NCI-H2227 (cell line): ENCODE data around the gene GPR108.
"Not testable (repeated sequence)": the region's sequence is repeated elsewhere in the genome, so short reads cannot be mapped to it uniquely, and the experiment has no call there.

Experiments
- DNase-seq: peaks from one replicate; lab custom pipeline; 2025; ENCODE audit not compliant: unreplicated experiment; lab: John Stamatoyannopoulos, UW

The GPR108 gene

GRCh38 chr19:6737284-6737872 lies at the start of gene GPR108:
Gene GPR108, minus strand, starts transcription at chr19:6737580. Its CDS starts 4 bp downstream, at chr19:6737576.
- peak; percentile 98 for DNase-seq

GRCh38 chr19:6779206-6779605 lies 41.8 kb upstream of the GPR108 start:
- DNase-seq: no peak

- DNase-seq: no peak
These were observed 41.0 kb upstream of the GPR108 start for GRCh38 chr19:6778386-6778785.

- DNase-seq: no peak
These were observed 40.1 kb upstream of the GPR108 start for GRCh38 chr19:6777434-6777833.

GRCh38 chr19:6776999-6777398 lies 39.6 kb upstream of the GPR108 start:
- DNase-seq: no peak

GRCh38 chr19:6776045-6776444 lies 38.7 kb upstream of the GPR108 start:
- DNase-seq: not testable (repeated sequence)

- DNase-seq: no peak
These were observed 37.7 kb upstream of the GPR108 start for GRCh38 chr19:6774821-6775707.

GRCh38 chr19:6773323-6773931 lies 36.0 kb upstream of the GPR108 start:
- DNase-seq: no peak

GRCh38 chr19:6772866-6773322 lies 35.5 kb upstream of the GPR108 start:
- DNase-seq: no peak

- no peak for DNase-seq
These were observed 34.9 kb upstream of the GPR108 start, which contains the start of gene VAV1 for GRCh38 chr19:6772028-6772865. Gene VAV1, plus strand, starts transcription at chr19:6772708. Its CDS starts 100 bp downstream, at chr19:6772808.

GRCh38 chr19:6771648-6772027 lies 34.3 kb upstream of the GPR108 start:
- not testable (repeated sequence) for DNase-seq

GRCh38 chr19:6769006-6769619 lies 31.7 kb upstream of the GPR108 start:
- no peak for DNase-seq

- no peak for DNase-seq
These were observed 30.9 kb upstream of the GPR108 start for GRCh38 chr19:6768236-6768785.

GRCh38 chr19:6767357-6768235 lies 30.2 kb upstream of the GPR108 start, which contains the start of gene SH2D3A:
Gene SH2D3A, minus strand, starts transcription at chr19:6767435. Its CDS starts 3,687 bp downstream, at chr19:6763748.
- DNase-seq: peak; percentile 65

- no peak for DNase-seq
These were observed 29.6 kb upstream of the GPR108 start for GRCh38 chr19:6767081-6767356.

- DNase-seq: no peak
These were observed 29.1 kb upstream of the GPR108 start for GRCh38 chr19:6766357-6767080.

- no peak for DNase-seq
These were observed 28.5 kb upstream of the GPR108 start for GRCh38 chr19:6765738-6766356.

GRCh38 chr19:6762253-6762797 lies 24.9 kb upstream of the GPR108 start:
- DNase-seq: not testable (repeated sequence)
